Measurements from ENCODE around the gene ZNF576. TPM values are rescaled to one million over a fixed set of nuclear protein-coding genes. Genes with fewer than 3 reads are reported as not detected.

The ZNF576 gene
- total and polyA plus RNA-seq, 2 experiments from 2014 or later = 5.9 to 16.9 TPM

- no peak overlapping the region for H3K4me2 ChIP-seq
- DNase-seq (ENCODE audit: low spot score) = no peak
- no peaks in the 10 kb centered on the region; the same call in 1 of the 2 replicates for H3K36me3 ChIP-seq (ENCODE audit: insufficient read depth)
- no peaks in the 10 kb centered on the region for H3K79me2 ChIP-seq (replicated peaks; ENCODE audit: insufficient read depth)
- H3K27ac ChIP-seq (ENCODE audit: low read depth) = no peak overlapping the region
- Mint-ChIP-seq H3K4me1 (peaks cover 9% of the 10 kb centered on the region), H3K9me3 (no peaks in the 10 kb centered on the region), H3K27ac (peak overlapping the region; percentile 11; the same call in 1 of the 2 replicates), H3K36me3 (ENCODE audit: low read depth) (peaks cover 54% of the 10 kb centered on the region), H3K27me3 (ENCODE audit: insufficient read depth, low read depth, poor library complexity) (peaks cover 4% of the 10 kb centered on the region), H3K4me3 (no peak overlapping the region; the same call in 2 of the 3 replicates)
- H3K4me3 ChIP-seq = no peak overlapping the region
- no peak for ATAC-seq
- H3K27me3 ChIP-seq (ENCODE audit: insufficient read depth) = no peaks in the 10 kb centered on the region
- H3K4me1 ChIP-seq (ENCODE audit: insufficient read depth) = peaks cover 4% of the 10 kb centered on the region; the same call in 1 of the 2 replicates
- no peak for TF ChIP-seq CTCF (conservative IDR thresholded peaks at IDR 0.05; ENCODE audit: low read depth in 2 of 2)
- TF ChIP-seq, protein P1, sequence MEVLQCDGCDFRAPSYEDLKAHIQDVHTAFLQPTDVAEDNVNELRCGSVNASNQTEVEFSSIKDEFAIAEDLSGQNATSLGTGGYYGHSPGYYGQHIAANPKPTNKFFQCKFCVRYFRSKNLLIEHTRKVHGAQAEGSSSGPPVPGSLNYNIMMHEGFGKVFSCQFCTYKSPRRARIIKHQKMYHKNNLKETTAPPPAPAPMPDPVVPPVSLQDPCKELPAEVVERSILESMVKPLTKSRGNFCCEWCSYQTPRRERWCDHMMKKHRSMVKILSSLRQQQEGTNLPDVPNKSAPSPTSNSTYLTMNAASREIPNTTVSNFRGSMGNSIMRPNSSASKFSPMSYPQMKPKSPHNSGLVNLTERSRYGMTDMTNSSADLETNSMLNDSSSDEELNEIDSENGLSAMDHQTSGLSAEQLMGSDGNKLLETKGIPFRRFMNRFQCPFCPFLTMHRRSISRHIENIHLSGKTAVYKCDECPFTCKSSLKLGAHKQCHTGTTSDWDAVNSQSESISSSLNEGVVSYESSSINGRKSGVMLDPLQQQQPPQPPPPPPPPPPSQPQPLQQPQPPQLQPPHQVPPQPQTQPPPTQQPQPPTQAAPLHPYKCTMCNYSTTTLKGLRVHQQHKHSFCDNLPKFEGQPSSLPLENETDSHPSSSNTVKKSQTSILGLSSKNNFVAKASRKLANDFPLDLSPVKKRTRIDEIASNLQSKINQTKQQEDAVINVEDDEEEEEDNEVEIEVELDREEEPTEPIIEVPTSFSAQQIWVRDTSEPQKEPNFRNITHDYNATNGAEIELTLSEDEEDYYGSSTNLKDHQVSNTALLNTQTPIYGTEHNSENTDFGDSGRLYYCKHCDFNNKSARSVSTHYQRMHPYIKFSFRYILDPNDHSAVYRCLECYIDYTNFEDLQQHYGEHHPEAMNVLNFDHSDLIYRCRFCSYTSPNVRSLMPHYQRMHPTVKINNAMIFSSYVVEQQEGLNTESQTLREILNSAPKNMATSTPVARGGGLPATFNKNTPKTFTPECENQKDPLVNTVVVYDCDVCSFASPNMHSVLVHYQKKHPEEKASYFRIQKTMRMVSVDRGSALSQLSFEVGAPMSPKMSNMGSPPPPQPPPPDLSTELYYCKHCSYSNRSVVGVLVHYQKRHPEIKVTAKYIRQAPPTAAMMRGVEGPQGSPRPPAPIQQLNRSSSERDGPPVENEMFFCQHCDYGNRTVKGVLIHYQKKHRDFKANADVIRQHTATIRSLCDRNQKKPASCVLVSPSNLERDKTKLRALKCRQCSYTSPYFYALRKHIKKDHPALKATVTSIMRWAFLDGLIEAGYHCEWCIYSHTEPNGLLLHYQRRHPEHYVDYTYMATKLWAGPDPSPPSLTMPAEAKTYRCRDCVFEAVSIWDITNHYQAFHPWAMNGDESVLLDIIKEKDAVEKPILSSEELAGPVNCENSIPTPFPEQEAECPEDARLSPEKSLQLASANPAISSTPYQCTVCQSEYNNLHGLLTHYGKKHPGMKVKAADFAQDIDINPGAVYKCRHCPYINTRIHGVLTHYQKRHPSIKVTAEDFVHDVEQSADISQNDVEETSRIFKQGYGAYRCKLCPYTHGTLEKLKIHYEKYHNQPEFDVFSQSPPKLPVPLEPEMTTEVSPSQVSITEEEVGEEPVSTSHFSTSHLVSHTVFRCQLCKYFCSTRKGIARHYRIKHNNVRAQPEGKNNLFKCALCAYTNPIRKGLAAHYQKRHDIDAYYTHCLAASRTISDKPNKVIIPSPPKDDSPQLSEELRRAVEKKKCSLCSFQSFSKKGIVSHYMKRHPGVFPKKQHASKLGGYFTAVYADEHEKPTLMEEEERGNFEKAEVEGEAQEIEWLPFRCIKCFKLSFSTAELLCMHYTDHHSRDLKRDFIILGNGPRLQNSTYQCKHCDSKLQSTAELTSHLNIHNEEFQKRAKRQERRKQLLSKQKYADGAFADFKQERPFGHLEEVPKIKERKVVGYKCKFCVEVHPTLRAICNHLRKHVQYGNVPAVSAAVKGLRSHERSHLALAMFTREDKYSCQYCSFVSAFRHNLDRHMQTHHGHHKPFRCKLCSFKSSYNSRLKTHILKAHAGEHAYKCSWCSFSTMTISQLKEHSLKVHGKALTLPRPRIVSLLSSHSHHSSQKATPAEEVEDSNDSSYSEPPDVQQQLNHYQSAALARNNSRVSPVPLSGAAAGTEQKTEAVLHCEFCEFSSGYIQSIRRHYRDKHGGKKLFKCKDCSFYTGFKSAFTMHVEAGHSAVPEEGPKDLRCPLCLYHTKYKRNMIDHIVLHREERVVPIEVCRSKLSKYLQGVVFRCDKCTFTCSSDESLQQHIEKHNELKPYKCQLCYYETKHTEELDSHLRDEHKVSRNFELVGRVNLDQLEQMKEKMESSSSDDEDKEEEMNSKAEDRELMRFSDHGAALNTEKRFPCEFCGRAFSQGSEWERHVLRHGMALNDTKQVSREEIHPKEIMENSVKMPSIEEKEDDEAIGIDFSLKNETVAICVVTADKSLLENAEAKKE (CRISPR knock-in tag; IDR thresholded peaks at IDR 0.05) = no peak
- TF ChIP-seq POLR2AphosphoS5 (IDR thresholded peaks at IDR 0.05; ENCODE audit: low read depth) = no peak
- no peak for TF ChIP-seq CREB1 (CRISPR knock-in tag; IDR thresholded peaks at IDR 0.05; ENCODE audit: low read depth)
- TF ChIP-seq NANOG (IDR thresholded peaks at IDR 0.05; ENCODE audit: borderline replicate concordance) = no peak
- no peak for TF ChIP-seq ZNF114 (CRISPR knock-in tag; IDR thresholded peaks at IDR 0.05)
- TF ChIP-seq EZH2phosphoT487 (IDR thresholded peaks at IDR 0.05; ENCODE audit: unreplicated experiment) = no peak
- TF ChIP-seq EZH2 (IDR thresholded peaks at IDR 0.05; ENCODE audit: low read depth, unreplicated experiment) = no peak
- TF ChIP-seq, protein P2, sequence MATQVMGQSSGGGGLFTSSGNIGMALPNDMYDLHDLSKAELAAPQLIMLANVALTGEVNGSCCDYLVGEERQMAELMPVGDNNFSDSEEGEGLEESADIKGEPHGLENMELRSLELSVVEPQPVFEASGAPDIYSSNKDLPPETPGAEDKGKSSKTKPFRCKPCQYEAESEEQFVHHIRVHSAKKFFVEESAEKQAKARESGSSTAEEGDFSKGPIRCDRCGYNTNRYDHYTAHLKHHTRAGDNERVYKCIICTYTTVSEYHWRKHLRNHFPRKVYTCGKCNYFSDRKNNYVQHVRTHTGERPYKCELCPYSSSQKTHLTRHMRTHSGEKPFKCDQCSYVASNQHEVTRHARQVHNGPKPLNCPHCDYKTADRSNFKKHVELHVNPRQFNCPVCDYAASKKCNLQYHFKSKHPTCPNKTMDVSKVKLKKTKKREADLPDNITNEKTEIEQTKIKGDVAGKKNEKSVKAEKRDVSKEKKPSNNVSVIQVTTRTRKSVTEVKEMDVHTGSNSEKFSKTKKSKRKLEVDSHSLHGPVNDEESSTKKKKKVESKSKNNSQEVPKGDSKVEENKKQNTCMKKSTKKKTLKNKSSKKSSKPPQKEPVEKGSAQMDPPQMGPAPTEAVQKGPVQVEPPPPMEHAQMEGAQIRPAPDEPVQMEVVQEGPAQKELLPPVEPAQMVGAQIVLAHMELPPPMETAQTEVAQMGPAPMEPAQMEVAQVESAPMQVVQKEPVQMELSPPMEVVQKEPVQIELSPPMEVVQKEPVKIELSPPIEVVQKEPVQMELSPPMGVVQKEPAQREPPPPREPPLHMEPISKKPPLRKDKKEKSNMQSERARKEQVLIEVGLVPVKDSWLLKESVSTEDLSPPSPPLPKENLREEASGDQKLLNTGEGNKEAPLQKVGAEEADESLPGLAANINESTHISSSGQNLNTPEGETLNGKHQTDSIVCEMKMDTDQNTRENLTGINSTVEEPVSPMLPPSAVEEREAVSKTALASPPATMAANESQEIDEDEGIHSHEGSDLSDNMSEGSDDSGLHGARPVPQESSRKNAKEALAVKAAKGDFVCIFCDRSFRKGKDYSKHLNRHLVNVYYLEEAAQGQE (IDR thresholded peaks at IDR 0.05; ENCODE audit: unreplicated experiment) = no peak
- TF ChIP-seq ZNF331 (CRISPR knock-in tag; IDR thresholded peaks at IDR 0.05; ENCODE audit: low read depth) = no peak
- no peak for TF ChIP-seq STAT1 (IDR thresholded peaks at IDR 0.05; ENCODE audit: unreplicated experiment)
- TF ChIP-seq, protein P3, sequence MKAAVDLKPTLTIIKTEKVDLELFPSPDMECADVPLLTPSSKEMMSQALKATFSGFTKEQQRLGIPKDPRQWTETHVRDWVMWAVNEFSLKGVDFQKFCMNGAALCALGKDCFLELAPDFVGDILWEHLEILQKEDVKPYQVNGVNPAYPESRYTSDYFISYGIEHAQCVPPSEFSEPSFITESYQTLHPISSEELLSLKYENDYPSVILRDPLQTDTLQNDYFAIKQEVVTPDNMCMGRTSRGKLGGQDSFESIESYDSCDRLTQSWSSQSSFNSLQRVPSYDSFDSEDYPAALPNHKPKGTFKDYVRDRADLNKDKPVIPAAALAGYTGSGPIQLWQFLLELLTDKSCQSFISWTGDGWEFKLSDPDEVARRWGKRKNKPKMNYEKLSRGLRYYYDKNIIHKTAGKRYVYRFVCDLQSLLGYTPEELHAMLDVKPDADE (IDR thresholded peaks at IDR 0.05) = no peak
- no peaks in the 10 kb centered on the region for H4K20me1 ChIP-seq (replicated peaks; ENCODE audit: insufficient read depth)
- no peaks in the 10 kb centered on the region for H3F3A ChIP-seq (replicated peaks; ENCODE audit: low read depth)
- H3K9me2 ChIP-seq (ENCODE audit: insufficient read depth) = no peaks in the 10 kb centered on the region
- no peak overlapping the region for H2AFZ ChIP-seq
These were observed 44.8 kb upstream of the ZNF576 start for GRCh38 chr19:43551399-43552197.

Data from GM23338 (cell line).